Smooth muscle cell (in vitro differentiated cells): ENCODE data around the gene SNX22. TPM values are rescaled to one million over a fixed set of nuclear protein-coding genes. Genes with fewer than 3 reads are reported as not detected.

Experiments
- DNase-seq: peaks from one replicate; lab custom pipeline; 2025; ENCODE audit not compliant: unreplicated experiment; lab: John Stamatoyannopoulos, UW
- H2AFZ ChIP-seq: fragments of 200-600 bp; sonication (generic); 2 replicates; pipeline ENCODE4 v1.6.0; 2016; ENCODE audit warnings: antibody characterized with exemption, low read depth, mild to moderate bottlenecking
- H3F3A ChIP-seq: fragments of 200-600 bp; sonication (generic); 2 replicates; pipeline ENCODE4 v1.6.0; 2017; ENCODE audit warnings: antibody characterized with exemption, low read depth
- H3K27ac ChIP-seq: fragments of 200-600 bp; sonication (generic); 2 replicates; pipeline ENCODE4 v1.5.1; 2016; ENCODE audit warnings: low read depth, mild to moderate bottlenecking
- H3K27me3 ChIP-seq: fragments of 200-600 bp; sonication (generic); 2 replicates; pipeline ENCODE4 v1.6.1; 2016; ENCODE audit warnings: low read depth, mild to moderate bottlenecking
- H3K36me3 ChIP-seq: fragments of 200-600 bp; sonication (generic); 2 replicates; pipeline ENCODE4 v1.5.1; 2016; ENCODE audit warnings: low read depth
- H3K4me1 ChIP-seq: fragments of 200-600 bp; sonication (generic); 2 replicates; pipeline ENCODE4 v1.5.1; 2016; ENCODE audit warnings: low read depth
- H3K4me2 ChIP-seq: fragments of 200-600 bp; sonication (generic); 2 replicates; pipeline ENCODE4 v1.6.0; 2016; ENCODE audit warnings: mild to moderate bottlenecking
- H3K4me3 ChIP-seq: fragments of 200-600 bp; sonication (generic); 2 replicates; pipeline ENCODE4 v1.5.1; 2016; ENCODE audit warnings: mild to moderate bottlenecking
- H3K79me2 ChIP-seq: fragments of 200-600 bp; sonication (generic); 2 replicates; pipeline ENCODE4 v1.6.0; 2016; ENCODE audit warnings: low read depth, mild to moderate bottlenecking
- H3K9ac ChIP-seq: fragments of 200-600 bp; sonication (generic); 2 replicates; pipeline ENCODE4 v1.6.0; 2016; ENCODE audit warnings: low read depth
- H3K9me3 ChIP-seq: fragments of 200-600 bp; sonication (generic); replicated peaks from 2 replicates; pipeline ENCODE4 v1.5.1; 2016; ENCODE audit warnings: low read depth
- H4K20me1 ChIP-seq: fragments of 200-600 bp; sonication (generic); 2 replicates; pipeline ENCODE4 v1.6.0; 2016; ENCODE audit warnings: low read depth
- WGBS: methylation state at CpG from one replicate; pipeline ENCODE4 v1.1.7; 2016; ENCODE audit warnings: low lambda C conversion rate; 5-methylcytosine and 5-hydroxymethylcytosine counted together
- polyA plus RNA-seq: library from polyadenylated mRNA; unstranded; fragments of >200 nt; fragmentation: Nextera tagmentation; extraction: Ambion mirVana; gene quantifications from 2 replicates; pipeline ENCODE4 v1.2.1, GENCODE V29; 2016
- total RNA-seq: library from RNA; depleted of rRNA; stranded (reverse); fragments of >200 nt; gene quantifications from 2 replicates; pipeline ENCODE4 v1.2.3, GENCODE V29; 2014
- TF ChIP-seq, protein P1 (sequence below): fragments of 200-600 bp; sonication (generic); IDR thresholded peaks from 2 replicates; pipeline ENCODE4 v1.5.1; 2017; ENCODE audit warnings: borderline replicate concordance, mild to moderate bottlenecking, antibody characterized with exemption; ENCODE audit not compliant: insufficient read depth, poor library complexity, severe bottlenecking

Gene SNX22
- total and polyA plus RNA-seq, 2 experiments from 2014 or later: 1.9 TPM; not detected in 1

- H3K4me3 ChIP-seq: no peak overlapping the region
- H4K20me1 ChIP-seq: no peaks in the 10 kb centered on the region
- H3F3A ChIP-seq: no peaks in the 10 kb centered on the region
- no peak overlapping the region for H3K27ac ChIP-seq
- no peaks in the 10 kb centered on the region for H3K27me3 ChIP-seq
- H3K9me3 ChIP-seq: no peaks in the 10 kb centered on the region
- TF ChIP-seq, protein P1, sequence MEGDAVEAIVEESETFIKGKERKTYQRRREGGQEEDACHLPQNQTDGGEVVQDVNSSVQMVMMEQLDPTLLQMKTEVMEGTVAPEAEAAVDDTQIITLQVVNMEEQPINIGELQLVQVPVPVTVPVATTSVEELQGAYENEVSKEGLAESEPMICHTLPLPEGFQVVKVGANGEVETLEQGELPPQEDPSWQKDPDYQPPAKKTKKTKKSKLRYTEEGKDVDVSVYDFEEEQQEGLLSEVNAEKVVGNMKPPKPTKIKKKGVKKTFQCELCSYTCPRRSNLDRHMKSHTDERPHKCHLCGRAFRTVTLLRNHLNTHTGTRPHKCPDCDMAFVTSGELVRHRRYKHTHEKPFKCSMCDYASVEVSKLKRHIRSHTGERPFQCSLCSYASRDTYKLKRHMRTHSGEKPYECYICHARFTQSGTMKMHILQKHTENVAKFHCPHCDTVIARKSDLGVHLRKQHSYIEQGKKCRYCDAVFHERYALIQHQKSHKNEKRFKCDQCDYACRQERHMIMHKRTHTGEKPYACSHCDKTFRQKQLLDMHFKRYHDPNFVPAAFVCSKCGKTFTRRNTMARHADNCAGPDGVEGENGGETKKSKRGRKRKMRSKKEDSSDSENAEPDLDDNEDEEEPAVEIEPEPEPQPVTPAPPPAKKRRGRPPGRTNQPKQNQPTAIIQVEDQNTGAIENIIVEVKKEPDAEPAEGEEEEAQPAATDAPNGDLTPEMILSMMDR: no peak
- no peak overlapping the region for H3K4me2 ChIP-seq
- WGBS: 97% methylated on average over 8 of the region's 8 CpGs
- no peak overlapping the region for H2AFZ ChIP-seq
- H3K79me2 ChIP-seq: no peaks in the 10 kb centered on the region
- H3K4me1 ChIP-seq: no peaks in the 10 kb centered on the region
- H3K9ac ChIP-seq: no peak overlapping the region
- H3K36me3 ChIP-seq: no peaks in the 10 kb centered on the region
- DNase-seq: no peak
Observed at GRCh38 chr15:64141798-64142512, 9.6 kb upstream of the SNX22 start.

- Histone ChIP-seq H3K27me3 (no peaks in the 10 kb centered on the region), H3K9me3 (no peaks in the 10 kb centered on the region), H3K79me2 (no peaks in the 10 kb centered on the region), H3K9ac (no peak overlapping the region), H4K20me1 (no peaks in the 10 kb centered on the region), H3K4me1 (no peaks in the 10 kb centered on the region), H2AFZ (no peak overlapping the region), H3K4me2 (no peak overlapping the region), H3K27ac (no peak overlapping the region), H3F3A (no peaks in the 10 kb centered on the region), H3K4me3 (no peak overlapping the region), H3K36me3 (no peaks in the 10 kb centered on the region)
- no peak for DNase-seq
- 87% methylated on average over 6 of the region's 6 CpGs for WGBS
- TF ChIP-seq, protein P1: no peak
Observed at GRCh38 chr15:64143276-64143675, 8.3 kb upstream of the SNX22 start.

- no peaks in the 10 kb centered on the region for H3K4me1 ChIP-seq
- no peak overlapping the region for H2AFZ ChIP-seq
- no peak overlapping the region for H3K4me2 ChIP-seq
- H3K27me3 ChIP-seq: no peaks in the 10 kb centered on the region
- H4K20me1 ChIP-seq: no peaks in the 10 kb centered on the region
- H3F3A ChIP-seq: no peaks in the 10 kb centered on the region
- no peak overlapping the region for H3K9ac ChIP-seq
- H3K9me3 ChIP-seq: no peaks in the 10 kb centered on the region
- no peak overlapping the region for H3K4me3 ChIP-seq
- WGBS: 83% methylated on average over 8 of the region's 8 CpGs
- DNase-seq: no peak
- no peaks in the 10 kb centered on the region for H3K79me2 ChIP-seq
- no peaks in the 10 kb centered on the region for H3K36me3 ChIP-seq
- H3K27ac ChIP-seq: no peak overlapping the region
- TF ChIP-seq, protein P1: no peak
Observed at GRCh38 chr15:64144192-64144564, 7.4 kb upstream of the SNX22 start.
